Gastrocnemius medialis (tissue), 4 donors: Measurements from ENCODE around the gene ETV6. TPM values are rescaled to one million over a fixed set of nuclear protein-coding genes. Genes with fewer than 3 reads are reported as not detected.

Experiments
- ATAC-seq, 2 donors: fragments of 150-250 bp; one replicate each; pipeline ENCODE4 v1.9.1; 2016
- DNase-seq, 2 donors: peaks; one replicate each; pipeline ENCODE4 v3.0.0-alpha.2; 2019
- H3K27ac ChIP-seq, 4 donors: fragments of 200-600 bp; sonication (generic); 1 replicate in 1 of 4; 2 replicates in 3 of 4; pipeline ENCODE4 v1.5.1; 2016 to 2018; ENCODE audit warnings: mild to moderate bottlenecking in 2 of 4, moderate library complexity in 1 of 4
- H3K27me3 ChIP-seq, 3 donors: fragments of 200-600 bp; sonication (generic) in 2 of 3; 1 replicate in 1 of 3; 2 replicates in 2 of 3; pipeline versions ENCODE4 v1.5.1 to v1.6.0; 2016 to 2019; ENCODE audit warnings: mild to moderate bottlenecking in 1 of 3, moderate library complexity in 1 of 3
- H3K36me3 ChIP-seq, 2 donors: fragments of 200-600 bp; sonication (generic) in 1 of 2; one replicate each; pipeline ENCODE4 v1.5.1; 2017 to 2018
- H3K4me1 ChIP-seq, 2 donors: fragments of 200-600 bp; sonication (generic) in 1 of 2; one replicate each; pipeline ENCODE4 v1.5.1; 2016 to 2017; ENCODE audit warnings: mild to moderate bottlenecking in 2 of 2
- H3K4me3 ChIP-seq, 4 donors: fragments of 200-600 bp; sonication (generic) in 3 of 4; 1 replicate in 1 of 4; 2 replicates in 3 of 4; pipeline ENCODE4 v1.5.1; 2016 to 2019; ENCODE audit warnings: mild to moderate bottlenecking in 2 of 4
- H3K9me3 ChIP-seq, 3 donors: fragments of 200-600 bp; sonication (generic) in 2 of 3; 1 replicate in 1 of 3; 2 replicates in 2 of 3; pipeline ENCODE4 v1.5.1; 2016 to 2019
- POLR2A ChIP-seq, 2 donors: fragments of 450-650 bp; IDR thresholded peaks; one replicate each; pipeline ENCODE4 v1.6.1; 2017; ENCODE audit warnings: antibody characterized with exemption in 2 of 2, mild to moderate bottlenecking in 2 of 2, moderate library complexity in 2 of 2
- in situ Hi-C, 4 donors: fragments of 200-750 bp; cut with MboI; loops; one replicate each; pipeline versions ENCODE4 v1.15.0 to v1.8.0; 2017; ENCODE audit warnings: low sequenced_read_pairs in 4 of 4
- intact Hi-C: fragments of 100-400 bp; cut with DNase I; formaldehyde crosslinking; loops from one replicate; pipeline ENCODE4 v1.15.1; 2023; ENCODE audit warnings: low total_unique reads
- total RNA-seq, 4 donors: library from RNA; depleted of rRNA; stranded (reverse); fragments of >200 nt; gene quantifications; one replicate each; pipeline versions ENCODE4 v1.1.0 to v1.2.3, GENCODE V29; 2016
- TF ChIP-seq, protein P1 (sequence below), 5 experiments: fragments of 450-650 bp in 3 of 5; fragments of 200-600 bp in 2 of 5; sonication (generic) in 2 of 5; IDR thresholded peaks in 4 of 5; conservative IDR thresholded peaks in 1 of 5; 1 replicate in 4 of 5; 2 replicates in 1 of 5; pipeline ENCODE4 v1.5.1; 2016 to 2019; ENCODE audit warnings: antibody characterized with exemption in 5 of 5, mild to moderate bottlenecking in 3 of 5, moderate library complexity in 3 of 5

The ETV6 gene
- total RNA-seq, 4 donors from 2014 or later: 2.8 to 5.9 (median 3.3) TPM

DNA sequence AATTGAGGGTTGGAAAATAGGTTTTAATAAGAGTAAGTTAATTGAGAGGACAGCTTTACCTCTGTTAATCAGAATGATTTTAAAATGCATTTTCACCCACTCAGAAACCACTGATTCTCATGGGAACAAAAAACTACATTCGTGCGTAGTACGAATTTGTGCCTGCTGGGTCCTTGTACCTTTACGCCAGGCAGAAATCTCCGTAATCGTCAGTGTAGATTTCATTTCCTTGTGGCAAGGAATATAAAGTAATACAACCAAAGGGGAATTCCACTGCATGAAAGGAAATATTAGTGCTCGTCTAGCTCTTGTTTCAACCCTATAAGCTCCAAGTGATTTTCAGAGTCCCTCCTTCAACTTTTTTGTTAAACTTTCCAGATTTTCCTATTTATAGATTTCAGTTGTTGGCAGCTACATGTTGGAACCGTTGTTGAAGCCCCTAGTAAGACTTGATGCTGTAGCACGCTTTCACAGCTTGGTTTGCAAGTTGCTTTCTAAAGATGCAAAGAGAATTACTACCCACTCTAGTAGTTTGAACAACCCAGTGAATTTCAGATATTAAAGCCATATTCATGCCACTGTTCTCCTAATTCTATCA, 90.6 kb downstream of the ETV6 start:
- Histone ChIP-seq H3K4me3 (no peak overlapping the region), H3K9me3 (no peaks in the 10 kb centered on the region), H3K36me3 (no peaks in the 10 kb centered on the region), H3K27me3 (no peaks in the 10 kb centered on the region), H3K4me1 (peaks cover 0 to 12% of the 10 kb centered on the region in 2 donors), H3K27ac (no peak overlapping the region)
- no peak for TF ChIP-seq POLR2A (IDR thresholded peaks at IDR 0.05)
- TF ChIP-seq, protein P1, sequence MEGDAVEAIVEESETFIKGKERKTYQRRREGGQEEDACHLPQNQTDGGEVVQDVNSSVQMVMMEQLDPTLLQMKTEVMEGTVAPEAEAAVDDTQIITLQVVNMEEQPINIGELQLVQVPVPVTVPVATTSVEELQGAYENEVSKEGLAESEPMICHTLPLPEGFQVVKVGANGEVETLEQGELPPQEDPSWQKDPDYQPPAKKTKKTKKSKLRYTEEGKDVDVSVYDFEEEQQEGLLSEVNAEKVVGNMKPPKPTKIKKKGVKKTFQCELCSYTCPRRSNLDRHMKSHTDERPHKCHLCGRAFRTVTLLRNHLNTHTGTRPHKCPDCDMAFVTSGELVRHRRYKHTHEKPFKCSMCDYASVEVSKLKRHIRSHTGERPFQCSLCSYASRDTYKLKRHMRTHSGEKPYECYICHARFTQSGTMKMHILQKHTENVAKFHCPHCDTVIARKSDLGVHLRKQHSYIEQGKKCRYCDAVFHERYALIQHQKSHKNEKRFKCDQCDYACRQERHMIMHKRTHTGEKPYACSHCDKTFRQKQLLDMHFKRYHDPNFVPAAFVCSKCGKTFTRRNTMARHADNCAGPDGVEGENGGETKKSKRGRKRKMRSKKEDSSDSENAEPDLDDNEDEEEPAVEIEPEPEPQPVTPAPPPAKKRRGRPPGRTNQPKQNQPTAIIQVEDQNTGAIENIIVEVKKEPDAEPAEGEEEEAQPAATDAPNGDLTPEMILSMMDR (IDR thresholded peaks at IDR 0.05 in 4 of 5, conservative IDR thresholded peaks at IDR 0.05 in 1 of 5): no peak
- in situ Hi-C loops (no loop called here), intact Hi-C loops (loop anchor here (10.0 kb wide), 1 partner anchor 145 kb away; no protein-coding TSS in a partner anchor)
- ATAC-seq (no peak), DNase-seq (no peak)

- H3K27me3 ChIP-seq: no peaks in the 10 kb centered on the region
- intact Hi-C loops: no loop called here
- in situ Hi-C loops: no loop called here
- H3K27ac ChIP-seq: no peak overlapping the region
- no peaks in the 10 kb centered on the region for H3K9me3 ChIP-seq
- H3K36me3 ChIP-seq: no peaks in the 10 kb centered on the region
- TF ChIP-seq POLR2A (IDR thresholded peaks at IDR 0.05): no peak
- TF ChIP-seq, protein P1 (IDR thresholded peaks at IDR 0.05 in 4 of 5, conservative IDR thresholded peaks at IDR 0.05 in 1 of 5): no peak
- DNase-seq: no peak
- peaks cover 0 to 12% of the 10 kb centered on the region in 2 donors for H3K4me1 ChIP-seq
- no peak overlapping the region for H3K4me3 ChIP-seq
- peak in 1 of 2 donors; percentile 30 for ATAC-seq
Measured at GRCh38 chr12:11741434-11742092, 92.1 kb downstream of the ETV6 start.

DNA sequence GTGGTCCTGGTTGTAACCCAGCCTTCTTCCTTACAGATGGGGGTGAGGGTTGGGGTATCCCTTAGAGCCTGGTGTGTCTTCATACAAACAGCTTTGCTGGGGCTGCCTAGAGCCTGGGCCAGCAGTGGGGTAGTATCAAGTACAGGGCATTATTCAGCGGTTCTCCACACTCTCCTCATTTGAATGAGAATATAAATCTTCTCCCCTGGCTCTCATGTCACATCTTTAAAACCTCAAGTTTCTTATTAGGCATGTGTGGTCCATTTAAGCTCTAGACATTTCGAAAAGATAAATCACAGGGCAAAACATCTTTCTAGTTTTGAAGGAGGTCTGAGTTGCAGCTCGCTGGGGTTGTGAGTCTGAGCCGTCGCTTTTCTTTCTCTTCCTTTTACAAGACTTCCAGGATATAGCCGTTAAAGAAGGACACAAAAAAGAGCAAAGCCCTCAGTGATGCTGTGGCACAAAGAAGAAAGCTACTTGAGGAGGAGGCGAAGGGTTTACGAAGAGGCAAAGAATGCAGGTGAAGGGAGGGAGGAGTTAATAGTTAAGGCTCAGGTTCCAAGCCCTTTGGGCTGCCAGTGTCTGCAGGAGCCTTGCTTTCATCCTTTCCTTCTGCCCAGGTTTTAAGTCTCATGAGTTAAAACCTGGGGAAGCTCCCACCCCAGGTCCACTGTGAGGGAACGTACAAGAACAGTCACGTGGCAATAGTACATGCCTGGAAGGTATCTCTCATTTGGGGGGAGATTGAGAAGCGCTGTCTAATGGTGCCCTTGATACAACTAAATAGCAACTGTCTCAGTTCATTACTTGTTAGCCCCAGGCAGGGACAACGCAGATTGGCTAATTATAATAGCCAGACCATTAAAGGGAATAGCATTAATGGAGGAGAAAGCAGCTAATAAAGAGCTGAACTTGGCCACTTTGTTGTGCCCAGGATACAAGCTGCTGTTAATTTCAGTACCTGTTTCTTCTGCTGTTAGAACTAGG, 94.2 kb downstream of the ETV6 start:
- ATAC-seq: no peak
- H3K27ac ChIP-seq: no peak overlapping the region

DNA sequence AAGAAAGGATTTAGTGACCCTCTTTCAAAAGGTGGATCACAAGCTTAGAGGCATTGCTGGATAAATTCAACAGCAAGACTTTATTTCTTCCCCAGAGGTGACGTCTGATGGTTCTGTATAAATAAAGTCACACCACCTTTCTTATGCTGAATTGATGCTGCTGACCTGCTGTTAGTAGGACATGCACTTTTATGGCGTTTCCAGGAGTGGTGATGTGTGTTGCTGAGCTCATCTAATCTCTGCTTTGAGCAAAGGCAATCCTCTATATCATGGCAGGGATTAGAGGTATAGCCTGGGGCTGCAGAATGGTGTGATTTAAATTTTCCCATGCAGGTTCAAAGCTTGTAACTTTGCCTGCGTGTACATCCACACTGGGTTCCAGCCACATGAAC, 94.9 kb downstream of the ETV6 start:
- intact Hi-C loops (no loop called here), in situ Hi-C loops (no loop called here)
- TF ChIP-seq, protein P1 (IDR thresholded peaks at IDR 0.05 in 4 of 5, conservative IDR thresholded peaks at IDR 0.05 in 1 of 5): no peak
- TF ChIP-seq POLR2A (IDR thresholded peaks at IDR 0.05): no peak
- no peak overlapping the region for H3K27ac ChIP-seq
- no peaks in the 10 kb centered on the region for H3K9me3 ChIP-seq
- ATAC-seq: no peak
- DNase-seq: no peak
- peaks cover 0 to 12% of the 10 kb centered on the region in 2 donors for H3K4me1 ChIP-seq
- no peak overlapping the region for H3K4me3 ChIP-seq
- H3K36me3 ChIP-seq: no peaks in the 10 kb centered on the region
- H3K27me3 ChIP-seq: no peaks in the 10 kb centered on the region

More for the DNA sequence above, 94.2 kb downstream of the ETV6 start:
- Histone ChIP-seq H3K4me1 (peaks cover 0 to 12% of the 10 kb centered on the region in 2 donors), H3K36me3 (no peaks in the 10 kb centered on the region), H3K4me3 (no peak overlapping the region), H3K9me3 (no peaks in the 10 kb centered on the region), H3K27me3 (no peaks in the 10 kb centered on the region)
- DNase-seq: no peak
- intact Hi-C loops (no loop called here), in situ Hi-C loops (no loop called here)
- no peak for TF ChIP-seq POLR2A (IDR thresholded peaks at IDR 0.05)
- TF ChIP-seq, protein P1 (IDR thresholded peaks at IDR 0.05 in 4 of 5, conservative IDR thresholded peaks at IDR 0.05 in 1 of 5): no peak
